ENCODE data around the gene CNTFR. TPM values are rescaled to one million over a fixed set of nuclear protein-coding genes. Genes with fewer than 3 reads are reported as not detected.

The CNTFR gene
- total RNA-seq, 4 donors from 2014 or later: 19.7 to 146 (median 118) TPM

GRCh38 chr9:34526026-34526425 is 63.5 kb downstream of the CNTFR start:
- in situ Hi-C loops (cut with MboI; ENCODE audit: low sequenced_read_pairs in 4 of 4) (no loop called here), intact Hi-C loops (cut with DNase I; ENCODE audit: low total_unique reads) (no loop called here)
- Histone ChIP-seq H3K4me1 (peaks cover 6 to 7% of the 10 kb centered on the region in 2 donors), H3K27ac (no peak overlapping the region), H3K4me3 (no peak overlapping the region), H3K27me3 (no peaks in the 10 kb centered on the region), H3K36me3 (no peaks in the 10 kb centered on the region), H3K9me3 (no peaks in the 10 kb centered on the region)
- TF ChIP-seq CTCF (IDR thresholded peaks at IDR 0.05 in 4 of 5, conservative IDR thresholded peaks at IDR 0.05 in 1 of 5) (no peak), POLR2A (IDR thresholded peaks at IDR 0.05) (no peak)
- ATAC-seq: no peak
- DNase-seq: no peak

GRCh38 chr9:34524349-34524748 is 65.2 kb downstream of the CNTFR start:
- DNase-seq: no peak
- H3K36me3 ChIP-seq: no peaks in the 10 kb centered on the region

GRCh38 chr9:34522971-34523797 is 66.3 kb downstream of the CNTFR start, which contains the start of gene ENHO:
Gene ENHO, minus strand, starts transcription at chr9:34522990. Its CDS starts 1,295 bp downstream, at chr9:34521695.
- H3K4me1 ChIP-seq: peaks cover 6 to 7% of the 10 kb centered on the region in 2 donors
- H3K27ac ChIP-seq: peak within 1 kb of the TSS in 2 of 4 donors; percentile 6 to 29
- H3K36me3 ChIP-seq: no peaks in the 10 kb centered on the region
- intact Hi-C loops (cut with DNase I; ENCODE audit: low total_unique reads) (no loop called here), in situ Hi-C loops (cut with MboI; ENCODE audit: low sequenced_read_pairs in 4 of 4) (loop anchor here in 1 of 4 donors (25.0 kb wide), 1 partner anchor 89 kb away; the partner anchor contains the start of genes DCTN3 and RPP25L)
- H3K27me3 ChIP-seq: no peaks in the 10 kb centered on the region
- DNase-seq: peak; percentile 58 to 79
- peak; percentile 91 to 94 for ATAC-seq
- H3K9me3 ChIP-seq: no peaks in the 10 kb centered on the region
- peak within 1 kb of the TSS; percentile 43 to 61 (median 53) for H3K4me3 ChIP-seq
- TF ChIP-seq POLR2A (IDR thresholded peaks at IDR 0.05) (no peak), CTCF (IDR thresholded peaks at IDR 0.05 in 4 of 5, conservative IDR thresholded peaks at IDR 0.05 in 1 of 5) (peak in 1 of 5 experiments; percentile 27)

More at GRCh38 chr9:34524349-34524748, 65.2 kb downstream of the CNTFR start:
- intact Hi-C loops (cut with DNase I; ENCODE audit: low total_unique reads) (no loop called here), in situ Hi-C loops (cut with MboI; ENCODE audit: low sequenced_read_pairs in 4 of 4) (loop anchor here in 1 of 4 donors (25.0 kb wide), 1 partner anchor 88 kb away; the partner anchor contains the start of genes DCTN3 and RPP25L)
- Histone ChIP-seq H3K27me3 (no peaks in the 10 kb centered on the region), H3K9me3 (no peaks in the 10 kb centered on the region), H3K4me1 (peaks cover 6 to 7% of the 10 kb centered on the region in 2 donors), H3K4me3 (no peak overlapping the region), H3K27ac (no peak overlapping the region)
- ATAC-seq: no peak
- TF ChIP-seq POLR2A (IDR thresholded peaks at IDR 0.05): no peak
- no peak for TF ChIP-seq CTCF (IDR thresholded peaks at IDR 0.05 in 4 of 5, conservative IDR thresholded peaks at IDR 0.05 in 1 of 5)

GRCh38 chr9:34522091-34522887 is 67.2 kb downstream of the CNTFR start:
- no peaks in the 10 kb centered on the region for H3K9me3 ChIP-seq
- in situ Hi-C loops (cut with MboI; ENCODE audit: low sequenced_read_pairs in 4 of 4): loop anchor here in 1 of 4 donors (25.0 kb wide), 1 partner anchor 90 kb away; the partner anchor contains the start of genes DCTN3 and RPP25L
- peaks cover 6 to 7% of the 10 kb centered on the region in 2 donors for H3K4me1 ChIP-seq
- intact Hi-C loops (cut with DNase I; ENCODE audit: low total_unique reads): no loop called here
- no peak overlapping the region for H3K27ac ChIP-seq
- H3K36me3 ChIP-seq: no peaks in the 10 kb centered on the region
- TF ChIP-seq POLR2A (IDR thresholded peaks at IDR 0.05) (no peak), CTCF (IDR thresholded peaks at IDR 0.05 in 4 of 5, conservative IDR thresholded peaks at IDR 0.05 in 1 of 5) (no peak)
- H3K27me3 ChIP-seq: no peaks in the 10 kb centered on the region
- ATAC-seq (no peak), DNase-seq (no peak)
- H3K4me3 ChIP-seq: peak overlapping the region; percentile 43 to 58 (median 53)
